Muscle of arm (tissue), 14 donors: ENCODE results near the gene ATP6V1G1. TPM values are rescaled to one million over a fixed set of nuclear protein-coding genes. Genes with fewer than 3 reads are reported as not detected.

Experiments
- DNase-seq: peaks from one replicate; pipeline ENCODE4 v3.0.0-alpha.2; 2013
- long read RNA-seq, 11 donors: transcript quantifications; one replicate each; lab custom pipeline, GENCODE V29; 2026
- polyA plus RNA-seq, 12 donors: library from polyadenylated mRNA; unstranded; fragments of 120-200 nt; gene quantifications; one replicate each; pipeline ENCODE4 v1.2.1, GENCODE V29; 2013; ENCODE audit not compliant: insufficient read length in 12 of 12

Gene ATP6V1G1
- 100 to 1,000 TPM in 7 of 12 donors, 10 to 100 TPM in 4, not detected in 1; 81.8 to 152 (median 103) TPM for polyA plus RNA-seq
- long read RNA-seq, donor 1, transcript ATP6V1G1-201 (3 exons, 1,080 nt): major isoform, 171 of 171 reads
- long read RNA-seq, donor 1, partial matches to known transcripts: 0 of 171 reads
- long read RNA-seq, donor 1, other reads (novel, unspliced or antisense): 0 of 171 reads
- long read RNA-seq, donor 2, transcript ATP6V1G1-201 (3 exons, 1,080 nt): major isoform, 104 of 104 reads
- long read RNA-seq, donor 2, partial matches to known transcripts: 0 of 104 reads
- long read RNA-seq, donor 2, other reads (novel, unspliced or antisense): 0 of 104 reads
- long read RNA-seq, donor 3, transcript ATP6V1G1-201 (3 exons, 1,080 nt): major isoform, 50 of 68 reads
- long read RNA-seq, donor 3, partial matches to known transcripts: 18 of 68 reads
- long read RNA-seq, donor 3, other reads (novel, unspliced or antisense): 0 of 68 reads
- long read RNA-seq, donor 4, transcript ATP6V1G1-201 (3 exons, 1,080 nt): major isoform, 36 of 36 reads
- long read RNA-seq, donor 4, partial matches to known transcripts: 0 of 36 reads
- long read RNA-seq, donor 4, other reads (novel, unspliced or antisense): 0 of 36 reads
- long read RNA-seq, donor 5: 0 reads
- long read RNA-seq, donor 6, transcript ATP6V1G1-201 (3 exons, 1,080 nt): major isoform, 62 of 69 reads
- long read RNA-seq, donor 6, partial matches to known transcripts: 7 of 69 reads
- long read RNA-seq, donor 6, other reads (novel, unspliced or antisense): 0 of 69 reads
- long read RNA-seq, donor 7, transcript ATP6V1G1-201 (3 exons, 1,080 nt): major isoform, 50 of 50 reads
- long read RNA-seq, donor 7, partial matches to known transcripts: 0 of 50 reads
- long read RNA-seq, donor 7, other reads (novel, unspliced or antisense): 0 of 50 reads
- long read RNA-seq, donor 8, transcript ATP6V1G1-201 (3 exons, 1,080 nt): major isoform, 93 of 107 reads
- long read RNA-seq, donor 8, partial matches to known transcripts: 14 of 107 reads
- long read RNA-seq, donor 8, other reads (novel, unspliced or antisense): 0 of 107 reads
- long read RNA-seq, donor 9, transcript ATP6V1G1-201 (3 exons, 1,080 nt): major isoform, 58 of 58 reads
- long read RNA-seq, donor 9, partial matches to known transcripts: 0 of 58 reads
- long read RNA-seq, donor 9, other reads (novel, unspliced or antisense): 0 of 58 reads
- long read RNA-seq, donor 10, transcript ATP6V1G1-201 (3 exons, 1,080 nt): major isoform, 75 of 75 reads
- long read RNA-seq, donor 10, partial matches to known transcripts: 0 of 75 reads
- long read RNA-seq, donor 10, other reads (novel, unspliced or antisense): 0 of 75 reads
- long read RNA-seq, donor 11, transcript ATP6V1G1-201 (3 exons, 1,080 nt): major isoform, 113 of 122 reads
- long read RNA-seq, donor 11, partial matches to known transcripts: 9 of 122 reads
- long read RNA-seq, donor 11, other reads (novel, unspliced or antisense): 0 of 122 reads

GRCh38 chr9:114587345-114588202 lies at the start of gene ATP6V1G1:
ATP6V1G1 (plus strand) TSS chr9:114587769; CDS start chr9:114587839, 70 bp downstream.
- DNase-seq: peak; percentile 99

GRCh38 chr9:114538241-114538640 lies 49.3 kb upstream of the ATP6V1G1 start:
- DNase-seq: no peak

GRCh38 chr9:114539701-114540380 lies 47.7 kb upstream of the ATP6V1G1 start:
- DNase-seq: no peak

GRCh38 chr9:114545055-114545454 lies 42.5 kb upstream of the ATP6V1G1 start:
- DNase-seq: no peak

- DNase-seq: no peak
These were observed 40.7 kb upstream of the ATP6V1G1 start for GRCh38 chr9:114546851-114547250.

GRCh38 chr9:114549697-114550330 lies 37.8 kb upstream of the ATP6V1G1 start:
- no peak for DNase-seq

GRCh38 chr9:114551750-114552685 lies 35.6 kb upstream of the ATP6V1G1 start:
- DNase-seq: no peak

- no peak for DNase-seq
These were observed 34.9 kb upstream of the ATP6V1G1 start for GRCh38 chr9:114552706-114553105.

GRCh38 chr9:114553202-114553601 lies 34.4 kb upstream of the ATP6V1G1 start:
- no peak for DNase-seq

- no peak for DNase-seq
These were observed 31.9 kb upstream of the ATP6V1G1 start for GRCh38 chr9:114555696-114556095.

- DNase-seq: no peak
These were observed 29.4 kb upstream of the ATP6V1G1 start for GRCh38 chr9:114558027-114558675.

GRCh38 chr9:114559830-114560513 lies 27.6 kb upstream of the ATP6V1G1 start:
- DNase-seq: no peak

- no peak for DNase-seq
These were observed 26.6 kb upstream of the ATP6V1G1 start for GRCh38 chr9:114560956-114561355.

- no peak for DNase-seq
These were observed 25.8 kb upstream of the ATP6V1G1 start for GRCh38 chr9:114561771-114562170.

- DNase-seq: no peak
These were observed 22.4 kb upstream of the ATP6V1G1 start for GRCh38 chr9:114565204-114565603.

GRCh38 chr9:114570742-114571141 lies 16.8 kb upstream of the ATP6V1G1 start:
- no peak for DNase-seq

- DNase-seq: no peak
These were observed 16.2 kb upstream of the ATP6V1G1 start for GRCh38 chr9:114571391-114571790.
